ENCODE measurements around the gene PEX11B.

GRCh38 chr1:145916745-145917144 is 1.8 kb downstream of the PEX11B start:
- TF ChIP-seq TCF12 (IDR thresholded peaks at IDR 0.05), result no peak
- no peak for TF ChIP-seq RAD21 (IDR thresholded peaks at IDR 0.05; ENCODE audit: low read length)
- TF ChIP-seq CTCF (IDR thresholded peaks at IDR 0.05), result no peak
